Activated effector memory CD4-positive, alpha-beta T cell treated with anti-CD3 and anti-CD28 coated beads, Interleukin-2, amount 50 U/mL, for 16 hours (primary cell): Measurements from ENCODE around the gene SLC29A2.

Experiments used
- DNase-seq: peaks from one replicate; pipeline ENCODE4 v3.0.0-alpha.2; 2020

Gene SLC29A2

DNA sequence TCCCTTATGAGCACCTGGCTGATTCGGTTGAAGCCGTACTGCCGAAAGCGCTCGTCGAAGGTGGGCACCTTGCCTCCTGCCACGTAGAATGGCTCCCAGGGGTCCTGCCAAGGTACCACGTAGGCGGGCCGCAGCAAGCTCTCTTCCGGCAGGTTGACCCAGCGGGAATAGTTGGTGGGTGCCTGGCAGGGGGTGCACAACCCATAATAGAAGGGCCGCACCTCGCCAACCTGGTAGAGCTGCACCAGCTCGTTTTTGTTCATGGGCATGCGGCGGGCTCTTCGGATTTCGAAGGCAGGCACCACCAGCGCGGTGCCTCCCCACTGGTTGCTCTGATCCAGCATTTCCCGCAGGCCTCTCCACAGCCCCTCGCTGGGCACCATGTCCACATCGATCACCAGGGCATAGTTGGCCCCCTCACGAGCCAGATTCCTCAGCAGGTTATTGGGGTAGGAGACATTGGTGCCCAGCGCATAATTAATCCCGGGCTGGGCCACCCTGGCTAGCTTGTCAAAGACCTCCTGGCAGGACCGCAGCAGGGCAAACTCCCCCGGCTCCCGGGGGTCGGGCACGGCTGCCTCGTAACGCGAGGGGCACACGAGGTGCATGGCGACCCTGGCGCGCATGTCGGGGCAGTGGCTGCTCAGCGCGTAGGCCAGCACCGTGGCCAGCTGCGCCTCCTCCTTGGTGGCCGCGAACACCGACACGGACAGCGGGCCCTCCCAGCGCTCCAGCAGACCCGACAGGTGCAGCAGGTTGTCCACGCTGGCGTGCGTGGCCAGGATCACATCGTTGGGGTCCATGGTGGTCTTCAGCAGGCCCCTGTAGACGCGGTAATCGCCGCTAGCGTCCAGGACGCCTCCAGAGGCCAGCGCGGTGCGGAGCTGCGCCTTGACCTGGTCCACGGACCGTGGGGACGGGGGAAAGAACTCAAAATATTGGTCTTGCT is 24.8 kb downstream of the SLC29A2 start:
- no peak for DNase-seq

DNA sequence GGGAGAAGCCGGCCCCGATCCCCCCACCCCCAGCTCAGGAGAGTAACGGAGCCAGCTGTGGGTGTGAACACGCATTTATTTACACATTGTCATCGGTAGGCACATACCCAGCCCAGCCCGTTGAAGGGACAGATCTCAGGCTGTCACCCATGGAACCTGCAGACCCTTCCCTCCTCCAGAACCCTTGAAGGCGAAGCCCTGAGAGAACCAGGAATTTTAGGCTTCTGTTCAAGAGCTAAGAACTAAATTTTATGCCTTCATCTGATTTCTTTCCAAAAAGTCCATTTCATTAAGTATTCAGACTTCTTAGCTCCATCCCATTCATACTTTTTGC is 26.3 kb downstream of the SLC29A2 start:
- no peak for DNase-seq

- DNase-seq: peak; percentile 99
Measured at GRCh38 chr11:66344550-66345315, 26.8 kb downstream of the SLC29A2 start, which contains the start of gene BRMS1. Gene BRMS1 (minus strand): TSS chr11:66345104. CDS start chr11:66342234, 2,870 bp downstream.

GRCh38 chr11:66343176-66343575 is 28.4 kb downstream of the SLC29A2 start:
- no peak for DNase-seq

- no peak for DNase-seq
Measured at GRCh38 chr11:66341502-66342126, 29.9 kb downstream of the SLC29A2 start.

DNA sequence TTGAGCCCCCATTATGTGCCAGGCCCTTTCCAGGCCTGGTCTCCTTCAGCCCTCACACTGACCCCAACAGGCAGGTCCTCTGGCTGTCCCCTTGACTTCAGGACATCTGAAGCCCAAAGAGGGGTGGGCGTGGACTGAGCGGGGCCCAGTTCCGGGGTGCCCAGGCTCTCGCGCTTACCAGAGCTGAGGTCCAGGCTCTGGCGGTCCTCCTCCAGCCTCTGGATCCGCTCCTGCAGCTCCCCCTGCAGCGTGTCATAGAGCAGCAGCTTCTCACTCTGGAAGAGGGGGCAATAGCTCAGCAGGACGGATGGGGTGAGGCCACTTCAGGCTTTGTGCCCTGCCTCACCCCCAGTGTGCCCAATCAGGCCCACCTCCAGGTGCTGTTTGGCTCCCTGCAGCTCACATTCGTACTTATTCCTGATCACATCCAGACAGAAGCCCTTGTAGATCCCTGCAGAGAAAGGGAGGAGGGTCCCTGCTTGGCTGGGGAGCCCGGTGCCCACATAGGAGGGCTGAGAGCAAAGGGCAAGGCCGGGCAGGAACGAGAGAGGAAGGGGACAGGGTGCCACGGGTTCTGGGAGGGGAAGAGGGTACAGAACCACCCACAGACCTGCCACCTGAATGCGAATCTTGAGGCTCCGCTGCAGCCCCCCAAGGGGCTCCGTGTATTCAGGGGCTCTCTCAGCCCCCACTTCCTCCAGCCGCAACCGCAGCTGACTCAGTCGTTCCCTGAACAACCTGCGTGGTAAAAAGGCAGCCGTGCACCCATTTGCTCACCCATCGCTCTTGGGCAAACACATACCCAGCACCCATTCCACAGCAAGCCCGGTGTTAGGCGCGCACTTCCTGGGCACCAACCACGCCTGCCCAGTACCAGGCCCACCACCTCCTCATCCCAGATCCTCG is 30.7 kb downstream of the SLC29A2 start:
- no peak for DNase-seq

DNA sequence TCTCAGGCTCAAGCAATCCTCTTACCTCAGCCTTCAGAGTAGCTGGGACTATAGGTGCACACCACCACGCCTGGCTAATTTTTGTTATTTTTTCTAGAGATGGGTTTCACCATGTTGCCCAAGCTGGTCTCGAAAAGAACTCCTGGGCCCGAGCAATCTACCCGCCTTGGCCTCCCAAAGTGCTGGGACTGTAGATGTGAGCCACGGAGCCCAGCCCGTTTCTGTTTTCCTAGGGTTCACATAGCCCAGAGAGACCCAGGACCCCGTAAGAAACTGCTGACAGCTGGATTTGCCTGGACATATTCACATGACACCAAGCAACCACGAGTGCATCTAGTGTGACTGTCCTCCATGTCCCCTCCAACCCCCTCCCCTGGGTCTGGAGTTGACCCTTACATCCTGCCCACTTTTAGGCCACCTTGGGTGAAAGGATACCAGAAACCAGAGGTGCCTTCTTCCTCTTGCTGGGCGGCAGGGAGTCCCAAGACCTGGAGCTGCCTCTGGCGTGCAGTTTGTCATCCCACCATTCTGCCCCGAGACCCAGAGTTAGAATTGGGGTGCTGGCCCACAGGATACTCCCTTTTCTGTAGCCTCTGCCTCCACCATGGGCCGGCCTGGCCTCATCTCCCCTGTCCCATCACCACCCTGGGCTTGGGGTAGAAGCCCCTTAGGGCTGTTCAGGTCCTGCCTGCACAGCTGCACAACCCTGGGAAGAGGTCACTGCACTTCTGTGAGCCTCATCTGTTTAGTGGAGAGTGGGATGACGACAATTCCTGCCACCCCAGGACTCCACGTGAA is 31.7 kb downstream of the SLC29A2 start:
- no peak for DNase-seq

- no peak for DNase-seq
Measured at GRCh38 chr11:66339162-66339675, 32.3 kb downstream of the SLC29A2 start.

DNA sequence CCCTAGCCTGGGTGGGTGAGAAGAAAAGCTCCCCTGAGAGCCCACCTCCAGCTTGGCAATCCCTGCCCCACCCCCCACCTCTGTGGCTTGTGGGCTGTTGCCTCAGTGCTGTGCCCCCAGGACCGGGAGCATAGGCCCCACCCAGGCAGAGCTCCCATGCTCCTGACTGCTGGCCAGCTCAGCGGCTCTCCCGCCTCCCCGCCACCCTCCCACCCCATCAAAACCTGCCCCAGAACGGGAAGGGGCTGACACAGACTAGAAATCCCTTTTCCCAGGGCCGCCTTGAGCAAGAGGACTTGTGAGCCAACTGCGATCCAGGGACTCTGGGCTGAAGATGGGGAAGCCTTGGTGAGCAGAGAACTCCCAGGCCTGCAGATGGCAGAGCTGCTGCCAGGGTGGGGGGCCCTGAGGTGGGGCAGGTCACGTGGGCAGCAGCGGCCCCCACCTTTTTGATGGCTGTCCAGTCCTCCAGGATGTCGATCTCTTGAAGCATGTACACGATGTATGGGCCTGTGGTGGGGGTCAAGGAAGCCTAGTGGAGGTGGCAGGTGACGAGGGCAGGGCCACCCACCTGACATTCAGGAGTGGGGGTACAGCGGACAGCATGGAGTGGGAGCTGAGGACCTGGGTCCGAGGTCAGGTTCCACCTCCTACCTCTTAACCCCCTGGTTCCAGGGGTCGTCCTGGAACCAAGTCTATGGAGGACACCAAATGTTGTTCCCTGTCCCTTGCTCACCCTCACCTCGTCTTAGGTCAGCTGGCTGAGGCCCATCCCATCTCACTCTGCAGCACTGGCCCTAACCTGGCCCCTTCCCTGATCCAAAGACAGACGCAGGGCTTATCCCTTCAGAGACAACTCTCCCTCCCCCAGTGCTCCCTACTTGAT is 33.0 kb downstream of the SLC29A2 start:
- DNase-seq: no peak

DNA sequence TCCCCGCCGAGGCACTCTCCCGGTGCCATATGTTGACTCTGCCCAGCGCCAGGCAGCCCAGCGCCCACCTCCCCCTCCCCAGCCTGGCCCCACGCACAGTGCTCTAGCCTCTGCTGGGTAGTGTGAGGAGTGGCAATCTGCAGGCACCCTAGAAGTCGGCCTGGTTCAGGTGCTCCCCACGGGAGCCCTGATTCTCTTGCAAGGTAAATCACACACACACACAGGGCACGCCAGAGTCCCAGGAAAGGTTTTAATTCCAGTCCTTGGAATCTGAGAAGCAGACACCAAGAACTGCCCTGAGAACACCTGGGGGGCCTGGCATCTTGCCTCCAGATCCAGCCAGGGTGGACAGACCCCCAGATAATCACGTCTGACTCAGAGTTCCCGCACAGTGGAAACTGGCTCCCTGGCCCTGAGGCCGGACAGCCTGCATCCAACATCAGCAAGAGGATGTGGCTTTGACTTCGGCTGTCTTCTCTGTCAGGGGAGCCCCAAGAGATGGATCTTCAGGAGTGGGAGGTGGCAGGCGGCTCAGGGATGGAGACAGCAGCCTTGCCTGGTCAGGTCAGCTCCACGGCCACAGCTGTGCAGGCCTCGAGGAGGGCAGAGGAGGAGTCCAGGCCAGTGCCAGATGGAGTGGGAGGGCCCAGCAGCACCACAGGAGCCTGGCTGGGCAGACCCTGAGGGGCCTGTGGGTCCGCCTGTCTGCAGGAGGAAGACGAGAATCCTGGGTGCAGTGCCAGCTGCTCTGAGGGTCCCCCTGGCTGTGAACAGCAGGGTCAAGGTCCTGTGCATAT is 34.3 kb downstream of the SLC29A2 start:
- DNase-seq: no peak

GRCh38 chr11:66336234-66337102 is 35.1 kb downstream of the SLC29A2 start, which contains the start of gene RIN1:
Gene RIN1 (minus strand): TSS chr11:66336434. CDS start chr11:66336402, 32 bp downstream.
- peak; percentile 74 for DNase-seq

- DNase-seq: no peak
Measured at GRCh38 chr11:66335531-66336233, 35.9 kb downstream of the SLC29A2 start.

DNA sequence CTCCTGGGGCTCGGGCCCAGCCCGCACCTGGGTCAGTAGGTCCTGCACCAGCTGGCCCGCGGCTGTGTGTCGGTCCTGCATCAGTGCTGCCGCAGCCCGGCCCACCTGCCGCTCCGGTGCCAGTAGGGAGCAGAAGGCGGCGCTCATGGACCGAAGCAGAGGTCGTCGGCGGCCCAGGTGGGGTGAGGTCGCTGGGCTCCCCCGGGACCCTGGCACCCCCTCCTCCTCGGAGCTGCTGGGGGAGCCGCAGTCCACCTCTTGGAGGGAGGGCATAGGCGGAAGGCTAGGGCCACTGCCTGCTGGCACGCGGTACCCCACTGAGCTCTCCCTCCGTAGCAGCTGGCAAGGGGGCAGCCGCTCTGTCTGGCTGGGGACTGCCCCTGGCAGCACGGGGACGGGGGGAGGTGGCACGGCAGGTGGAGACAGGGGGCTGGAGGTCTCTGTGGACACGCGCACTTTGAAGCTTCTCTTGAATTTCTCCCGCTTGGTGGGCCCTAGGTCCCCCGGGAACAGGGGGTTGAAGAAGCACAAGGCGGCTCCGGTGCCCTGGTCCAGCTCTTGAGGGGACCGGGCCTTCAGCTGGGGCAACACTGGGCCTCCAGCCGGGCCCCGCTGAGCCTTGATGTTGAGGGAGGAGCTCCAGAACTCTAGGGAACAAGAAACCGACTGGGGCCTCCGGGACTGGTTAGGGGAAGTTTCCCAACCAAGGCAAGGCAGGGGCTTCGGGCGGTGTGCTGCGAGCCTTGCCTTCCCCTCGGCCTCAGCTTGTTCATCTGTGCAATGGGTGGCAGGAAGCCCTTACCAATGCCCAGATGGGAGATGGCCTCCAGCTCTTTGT is 36.7 kb downstream of the SLC29A2 start:
- no peak for DNase-seq

GRCh38 chr11:66333896-66334604 is 37.5 kb downstream of the SLC29A2 start:
- DNase-seq: no peak

DNA sequence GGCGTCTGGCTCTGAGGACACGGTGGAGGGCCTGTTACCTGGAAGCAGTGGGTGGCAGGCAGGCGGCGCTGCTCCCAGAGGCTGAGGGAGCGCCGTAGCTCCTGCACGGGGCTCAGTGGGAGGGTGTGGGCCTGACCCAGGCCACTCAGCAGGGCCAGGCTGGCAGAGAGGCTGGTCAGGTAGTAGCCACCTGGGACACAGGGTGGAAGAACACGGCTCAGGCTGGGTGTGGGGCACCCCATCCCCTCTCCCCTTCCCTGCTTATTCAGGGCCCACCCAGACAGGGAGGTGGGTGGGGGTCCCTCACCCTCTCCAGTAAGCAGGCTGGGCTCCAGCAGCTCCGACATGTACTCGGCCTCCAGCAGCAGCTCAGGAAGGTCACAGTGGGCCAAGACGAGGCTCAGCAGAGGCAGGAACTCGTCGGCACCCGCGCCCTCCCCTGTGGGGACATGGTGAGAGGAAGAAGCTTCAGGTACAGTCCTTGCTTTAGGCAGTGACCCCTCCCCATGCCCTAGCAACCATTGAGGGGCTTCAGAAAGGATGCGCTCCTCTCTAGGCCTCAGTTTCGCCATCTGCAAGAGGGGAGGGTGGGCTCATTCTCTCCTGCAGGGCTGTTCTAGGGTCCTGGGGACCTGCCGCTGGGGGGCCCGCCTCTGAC is 38.2 kb downstream of the SLC29A2 start:
- DNase-seq: no peak
